DOHH2 (cell line): ENCODE measurements around the gene SCAMP3.

ENCODE experiments used
- EZH2phosphoT487 ChIP-seq: fragments of 200-600 bp; sonication (generic); IDR thresholded peaks from 2 replicates; pipeline ENCODE4 v1.6.1; 2017; ENCODE audit warnings: borderline replicate concordance, mild to moderate bottlenecking, antibody characterized with exemption, low read length, moderate library complexity, mixed read lengths
- TF ChIP-seq, protein P1 (sequence below): fragments of 200-600 bp; sonication (generic); IDR thresholded peaks from one replicate; pipeline ENCODE4 v1.5.1; 2014; ENCODE audit warnings: antibody characterized with exemption, mild to moderate bottlenecking, low read depth, low read length; ENCODE audit not compliant: poor library complexity, severe bottlenecking

DNA sequence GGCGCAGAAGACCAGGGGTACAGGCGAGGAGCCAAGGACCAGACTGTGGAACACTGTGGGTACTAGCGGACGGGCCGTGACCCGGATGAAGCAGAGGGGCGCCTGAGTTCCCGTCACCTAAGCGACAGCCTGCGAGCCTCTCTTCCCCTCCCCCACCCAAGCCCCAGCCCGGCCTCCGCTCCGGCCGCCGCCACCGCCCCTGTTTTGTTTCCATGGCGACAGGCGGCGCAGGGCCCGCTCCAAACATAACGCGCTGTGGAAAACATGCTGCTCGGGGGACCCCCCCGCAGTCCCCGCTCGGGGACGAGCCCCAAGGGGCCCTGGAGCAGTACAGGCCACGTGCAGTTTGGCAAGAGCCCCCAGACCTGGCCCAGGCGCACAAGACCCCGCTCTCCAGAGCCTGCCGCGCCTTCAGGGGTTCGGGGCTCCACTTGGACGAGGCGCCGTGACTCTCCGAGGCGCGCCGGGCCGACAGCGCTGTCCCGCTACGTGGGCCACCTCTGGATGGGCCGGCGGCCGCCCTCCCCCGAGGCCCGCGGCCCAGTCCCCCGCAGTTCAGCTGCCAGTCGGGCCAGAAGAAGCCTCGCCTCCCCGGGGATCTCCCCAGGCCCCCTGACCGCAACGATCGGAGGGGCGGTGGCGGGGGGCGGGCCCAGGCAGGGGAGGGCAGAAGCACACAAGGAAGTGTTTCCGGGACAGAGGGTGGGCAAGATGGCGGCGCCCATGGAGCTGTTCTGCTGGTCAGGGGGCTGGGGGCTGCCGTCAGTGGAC is 53.4 kb downstream of the SCAMP3 start, which contains the start of gene MTX1:
- TF ChIP-seq, protein P1, sequence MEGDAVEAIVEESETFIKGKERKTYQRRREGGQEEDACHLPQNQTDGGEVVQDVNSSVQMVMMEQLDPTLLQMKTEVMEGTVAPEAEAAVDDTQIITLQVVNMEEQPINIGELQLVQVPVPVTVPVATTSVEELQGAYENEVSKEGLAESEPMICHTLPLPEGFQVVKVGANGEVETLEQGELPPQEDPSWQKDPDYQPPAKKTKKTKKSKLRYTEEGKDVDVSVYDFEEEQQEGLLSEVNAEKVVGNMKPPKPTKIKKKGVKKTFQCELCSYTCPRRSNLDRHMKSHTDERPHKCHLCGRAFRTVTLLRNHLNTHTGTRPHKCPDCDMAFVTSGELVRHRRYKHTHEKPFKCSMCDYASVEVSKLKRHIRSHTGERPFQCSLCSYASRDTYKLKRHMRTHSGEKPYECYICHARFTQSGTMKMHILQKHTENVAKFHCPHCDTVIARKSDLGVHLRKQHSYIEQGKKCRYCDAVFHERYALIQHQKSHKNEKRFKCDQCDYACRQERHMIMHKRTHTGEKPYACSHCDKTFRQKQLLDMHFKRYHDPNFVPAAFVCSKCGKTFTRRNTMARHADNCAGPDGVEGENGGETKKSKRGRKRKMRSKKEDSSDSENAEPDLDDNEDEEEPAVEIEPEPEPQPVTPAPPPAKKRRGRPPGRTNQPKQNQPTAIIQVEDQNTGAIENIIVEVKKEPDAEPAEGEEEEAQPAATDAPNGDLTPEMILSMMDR: no peak
- TF ChIP-seq EZH2phosphoT487: no peak
